ENCODE data around the gene GREM2. TPM values are rescaled to one million over a fixed set of nuclear protein-coding genes. Genes with fewer than 3 reads are reported as not detected.

Gene GREM2
- total RNA-seq, 1 experiment from 2014 or later: 0.17 TPM

- Mint-ChIP-seq H3K4me3 (no peak overlapping the region), H3K27ac (no peak overlapping the region), H3K4me1 (peaks cover 22% of the 10 kb centered on the region), H3K9me3 (no peaks in the 10 kb centered on the region), H3K27me3 (ENCODE audit: low read depth) (no peaks in the 10 kb centered on the region), H3K36me3 (no peaks in the 10 kb centered on the region)
- ATAC-seq: peak; percentile 89
- CTCF ChIA-PET: interaction anchor here (0.6 kb wide), 1 partner anchor 71 kb away, joined by 3 read pairs; no protein-coding TSS in a partner anchor
- POLR2A ChIA-PET: interaction anchor here (0.7 kb wide), 1 partner anchor 9 kb away, joined by 3 read pairs; no protein-coding TSS in a partner anchor
- DNase-seq (ENCODE audit: low spot score): peak; percentile 23
- TF ChIP-seq GRHL2 (CRISPR knock-in tag; IDR thresholded peaks at IDR 0.05; ENCODE audit: insufficient replicate concordance, severe bottlenecking) (no peak), ATF6 (CRISPR knock-in tag; IDR thresholded peaks at IDR 0.05) (no peak), PRRX2 (CRISPR knock-in tag; IDR thresholded peaks at IDR 0.05) (no peak), ZNF219 (CRISPR knock-in tag; IDR thresholded peaks at IDR 0.05; ENCODE audit: borderline replicate concordance) (no peak), FOXK1 (CRISPR knock-in tag; IDR thresholded peaks at IDR 0.05) (no peak), TP53 (CRISPR knock-in tag; IDR thresholded peaks at IDR 0.05) (no peak), ZMAT4 (CRISPR knock-in tag; IDR thresholded peaks at IDR 0.05) (no peak), PREB (CRISPR knock-in tag; IDR thresholded peaks at IDR 0.05; ENCODE audit: borderline replicate concordance) (no peak), ZNF263 (CRISPR knock-in tag; IDR thresholded peaks at IDR 0.05; ENCODE audit: low read depth) (no peak), IRF2 (CRISPR knock-in tag; IDR thresholded peaks at IDR 0.05; ENCODE audit: borderline replicate concordance, low read depth) (no peak), ESRRA (CRISPR knock-in tag; IDR thresholded peaks at IDR 0.05; ENCODE audit: borderline replicate concordance) (no peak), OVOL2 (CRISPR knock-in tag; IDR thresholded peaks at IDR 0.05; ENCODE audit: borderline replicate concordance) (no peak), CREB1 (CRISPR knock-in tag; IDR thresholded peaks at IDR 0.05) (no peak), CBFB (CRISPR knock-in tag; IDR thresholded peaks at IDR 0.05; ENCODE audit: low read depth) (no peak), CREM (CRISPR knock-in tag; IDR thresholded peaks at IDR 0.05) (no peak), ZNF317 (CRISPR knock-in tag; IDR thresholded peaks at IDR 0.05; ENCODE audit: borderline replicate concordance, low read depth) (no peak)
- TF ChIP-seq, protein P1, sequence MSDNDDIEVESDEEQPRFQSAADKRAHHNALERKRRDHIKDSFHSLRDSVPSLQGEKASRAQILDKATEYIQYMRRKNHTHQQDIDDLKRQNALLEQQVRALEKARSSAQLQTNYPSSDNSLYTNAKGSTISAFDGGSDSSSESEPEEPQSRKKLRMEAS (CRISPR knock-in tag; IDR thresholded peaks at IDR 0.05): no peak
- TF ChIP-seq, protein P2, sequence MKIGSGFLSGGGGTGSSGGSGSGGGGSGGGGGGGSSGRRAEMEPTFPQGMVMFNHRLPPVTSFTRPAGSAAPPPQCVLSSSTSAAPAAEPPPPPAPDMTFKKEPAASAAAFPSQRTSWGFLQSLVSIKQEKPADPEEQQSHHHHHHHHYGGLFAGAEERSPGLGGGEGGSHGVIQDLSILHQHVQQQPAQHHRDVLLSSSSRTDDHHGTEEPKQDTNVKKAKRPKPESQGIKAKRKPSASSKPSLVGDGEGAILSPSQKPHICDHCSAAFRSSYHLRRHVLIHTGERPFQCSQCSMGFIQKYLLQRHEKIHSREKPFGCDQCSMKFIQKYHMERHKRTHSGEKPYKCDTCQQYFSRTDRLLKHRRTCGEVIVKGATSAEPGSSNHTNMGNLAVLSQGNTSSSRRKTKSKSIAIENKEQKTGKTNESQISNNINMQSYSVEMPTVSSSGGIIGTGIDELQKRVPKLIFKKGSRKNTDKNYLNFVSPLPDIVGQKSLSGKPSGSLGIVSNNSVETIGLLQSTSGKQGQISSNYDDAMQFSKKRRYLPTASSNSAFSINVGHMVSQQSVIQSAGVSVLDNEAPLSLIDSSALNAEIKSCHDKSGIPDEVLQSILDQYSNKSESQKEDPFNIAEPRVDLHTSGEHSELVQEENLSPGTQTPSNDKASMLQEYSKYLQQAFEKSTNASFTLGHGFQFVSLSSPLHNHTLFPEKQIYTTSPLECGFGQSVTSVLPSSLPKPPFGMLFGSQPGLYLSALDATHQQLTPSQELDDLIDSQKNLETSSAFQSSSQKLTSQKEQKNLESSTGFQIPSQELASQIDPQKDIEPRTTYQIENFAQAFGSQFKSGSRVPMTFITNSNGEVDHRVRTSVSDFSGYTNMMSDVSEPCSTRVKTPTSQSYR (CRISPR knock-in tag; IDR thresholded peaks at IDR 0.05): no peak
Observed at GRCh38 chr1:240526312-240526711, 85.6 kb downstream of the GREM2 start.

- ChIA-PET CTCF (no interaction called here), POLR2A (no interaction called here)
- H3K9me3 Mint-ChIP-seq: no peaks in the 10 kb centered on the region
- no peaks in the 10 kb centered on the region for H3K36me3 Mint-ChIP-seq
- H3K4me3 Mint-ChIP-seq: no peak overlapping the region
- no peak for DNase-seq (ENCODE audit: low spot score)
- H3K27me3 Mint-ChIP-seq (ENCODE audit: low read depth): no peaks in the 10 kb centered on the region
- peaks cover 27% of the 10 kb centered on the region for H3K4me1 Mint-ChIP-seq
- no peak for ATAC-seq
- no peak overlapping the region for H3K27ac Mint-ChIP-seq
- TF ChIP-seq NFYB (CRISPR knock-in tag; conservative IDR thresholded peaks at IDR 0.05; ENCODE audit: low read depth) (no peak), FOXJ3 (CRISPR knock-in tag; IDR thresholded peaks at IDR 0.05; ENCODE audit: borderline replicate concordance) (no peak), MYBL2 (CRISPR knock-in tag; IDR thresholded peaks at IDR 0.05) (no peak), ZNF263 (CRISPR knock-in tag; IDR thresholded peaks at IDR 0.05; ENCODE audit: low read depth) (no peak), ZNF121 (CRISPR knock-in tag; IDR thresholded peaks at IDR 0.05) (no peak), ZNF423 (CRISPR knock-in tag; IDR thresholded peaks at IDR 0.05) (no peak), ELF4 (CRISPR knock-in tag; IDR thresholded peaks at IDR 0.05; ENCODE audit: low read depth) (no peak), ATF3 (CRISPR knock-in tag; conservative IDR thresholded peaks at IDR 0.05) (no peak), FOXP1 (CRISPR knock-in tag; IDR thresholded peaks at IDR 0.05; ENCODE audit: borderline replicate concordance) (no peak), TCF7 (CRISPR knock-in tag; IDR thresholded peaks at IDR 0.05; ENCODE audit: low read depth) (no peak)
- TF ChIP-seq, protein P3, sequence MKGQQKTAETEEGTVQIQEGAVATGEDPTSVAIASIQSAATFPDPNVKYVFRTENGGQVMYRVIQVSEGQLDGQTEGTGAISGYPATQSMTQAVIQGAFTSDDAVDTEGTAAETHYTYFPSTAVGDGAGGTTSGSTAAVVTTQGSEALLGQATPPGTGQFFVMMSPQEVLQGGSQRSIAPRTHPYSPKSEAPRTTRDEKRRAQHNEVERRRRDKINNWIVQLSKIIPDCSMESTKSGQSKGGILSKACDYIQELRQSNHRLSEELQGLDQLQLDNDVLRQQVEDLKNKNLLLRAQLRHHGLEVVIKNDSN (CRISPR knock-in tag; IDR thresholded peaks at IDR 0.05): no peak
Observed at GRCh38 chr1:240524356-240525069, 87.4 kb downstream of the GREM2 start.

Measured in WTC11 (cell line).